Activated CD8-positive, alpha-beta memory T cell treated with anti-CD3 and anti-CD28 coated beads for 36 hours (primary cell): ENCODE results near the gene FAM120AOS. TPM values are rescaled to one million over a fixed set of nuclear protein-coding genes. Genes with fewer than 3 reads are reported as not detected.

Source experiments
- CTCF ChIA-PET: fragments of 350-600 bp; sonication (Branson Sonifier 250); formaldehyde crosslinking; loops from one replicate; lab custom pipeline; 2021; ENCODE audit warnings: antibody characterized with exemption; lab: Charles Lee
- POLR2A ChIA-PET: fragments of 350-600 bp; sonication (Branson Sonifier 250); formaldehyde crosslinking; loops from one replicate; lab custom pipeline; 2021; ENCODE audit warnings: antibody characterized with exemption; lab: Charles Lee
- total RNA-seq, 2 experiments: library from RNA; stranded (reverse); gene quantifications; one replicate each; pipeline ENCODE4 v1.2.3, GENCODE V29; 2021

The FAM120AOS gene
- total RNA-seq, 2 experiments from 2014 or later: 41.9 to 43.9 TPM

DNA sequence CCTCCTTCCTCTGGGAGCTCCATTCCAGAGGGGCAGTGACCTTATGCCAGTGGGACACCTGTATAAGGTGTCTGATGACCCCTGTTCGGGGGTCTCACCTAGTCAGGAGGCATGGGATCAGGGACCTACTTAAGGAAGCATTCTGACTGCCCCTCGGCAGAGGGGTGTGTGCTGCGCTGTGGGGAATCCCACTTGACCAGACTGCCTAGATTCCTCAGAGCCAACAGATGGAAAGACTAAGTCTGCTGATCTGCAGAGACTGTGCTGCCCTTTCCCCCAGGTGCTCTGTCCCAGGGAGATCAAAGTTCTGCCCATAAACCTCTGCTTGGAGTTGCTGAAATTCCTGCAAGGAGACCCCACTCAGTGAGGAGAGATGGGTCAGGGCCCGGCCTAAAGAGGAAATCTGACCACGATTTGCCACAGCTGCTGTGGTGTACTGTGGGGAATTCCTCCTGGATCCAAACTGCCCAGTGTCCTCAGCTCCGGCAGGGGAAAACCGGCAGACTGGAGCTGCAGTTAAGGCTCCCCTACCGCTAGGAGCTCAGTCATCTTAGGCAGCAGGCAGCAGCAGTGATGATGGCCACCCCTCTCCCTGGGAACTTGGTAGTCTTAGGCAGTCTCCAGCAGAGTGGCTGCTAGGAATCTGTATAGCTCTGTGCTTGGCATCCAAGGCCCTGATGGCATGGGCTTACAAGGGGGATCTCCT lies 36.7 kb downstream of the FAM120AOS start:
- CTCF ChIA-PET: no interaction called here
- POLR2A ChIA-PET: no interaction called here

DNA sequence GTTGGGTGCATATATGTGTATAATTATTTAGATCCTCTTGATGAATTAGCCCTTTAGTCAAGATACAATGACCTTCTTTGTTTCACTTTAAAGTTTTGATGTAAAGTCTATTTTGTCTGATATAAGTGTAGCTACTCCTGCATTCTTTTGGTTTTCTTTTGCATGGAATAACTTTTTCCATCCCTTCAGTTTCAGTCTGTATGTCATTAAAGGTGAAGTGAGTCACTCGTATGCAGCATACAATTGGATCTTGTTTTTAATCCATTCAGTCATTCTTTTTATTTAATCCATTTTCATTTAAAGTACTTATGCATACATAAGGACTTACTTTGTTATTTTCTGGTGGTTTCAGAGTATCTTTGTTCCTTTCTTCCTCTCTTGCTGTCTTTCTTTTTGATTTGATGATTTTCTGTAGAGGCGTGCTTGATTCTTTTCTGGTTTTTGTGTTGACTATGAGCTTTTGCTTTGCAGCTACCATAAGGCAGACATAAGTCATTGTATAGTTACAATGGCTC lies 38.1 kb downstream of the FAM120AOS start:
- CTCF ChIA-PET: no interaction called here
- POLR2A ChIA-PET: no interaction called here

DNA sequence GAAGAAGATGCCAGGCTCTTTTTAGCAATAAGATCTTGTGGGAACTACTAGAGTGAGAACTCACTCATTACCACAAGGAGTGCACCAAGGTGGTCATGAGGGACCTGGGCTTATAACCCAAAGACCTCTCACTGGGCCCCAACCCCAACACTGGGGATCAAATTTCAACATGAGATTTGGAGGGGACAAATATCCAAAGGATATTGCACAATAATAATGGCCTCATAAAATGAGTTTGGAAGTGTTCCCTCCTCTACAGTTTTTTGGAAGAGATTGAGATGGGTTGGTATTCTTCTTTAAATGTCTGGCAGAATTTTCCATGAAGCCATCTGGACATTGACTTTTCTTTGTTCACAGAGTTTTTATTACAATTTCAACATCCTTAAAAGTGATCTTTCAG lies 39.9 kb downstream of the FAM120AOS start:
- POLR2A ChIA-PET: no interaction called here
- CTCF ChIA-PET: no interaction called here

DNA sequence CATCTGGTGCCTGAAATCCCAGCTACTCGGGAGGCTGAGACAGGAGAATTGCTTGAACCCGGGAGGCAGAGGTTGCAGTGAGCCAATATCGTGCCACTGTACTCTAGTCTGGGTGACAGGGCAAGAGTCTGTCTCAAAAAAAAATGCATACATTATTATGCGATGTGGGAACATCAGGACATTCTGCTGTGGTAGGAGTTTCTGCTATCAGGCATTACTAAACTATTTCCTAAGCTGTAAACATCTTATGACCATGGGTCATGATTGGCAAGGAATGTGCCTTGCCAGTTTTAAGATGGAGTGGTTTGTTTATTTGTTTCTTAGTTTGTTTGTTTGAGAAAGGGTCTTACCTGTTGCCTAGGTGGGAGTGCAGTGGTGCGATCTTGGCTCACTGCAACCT lies 47.0 kb downstream of the FAM120AOS start:
- ChIA-PET CTCF (no interaction called here), POLR2A (no interaction called here)

DNA sequence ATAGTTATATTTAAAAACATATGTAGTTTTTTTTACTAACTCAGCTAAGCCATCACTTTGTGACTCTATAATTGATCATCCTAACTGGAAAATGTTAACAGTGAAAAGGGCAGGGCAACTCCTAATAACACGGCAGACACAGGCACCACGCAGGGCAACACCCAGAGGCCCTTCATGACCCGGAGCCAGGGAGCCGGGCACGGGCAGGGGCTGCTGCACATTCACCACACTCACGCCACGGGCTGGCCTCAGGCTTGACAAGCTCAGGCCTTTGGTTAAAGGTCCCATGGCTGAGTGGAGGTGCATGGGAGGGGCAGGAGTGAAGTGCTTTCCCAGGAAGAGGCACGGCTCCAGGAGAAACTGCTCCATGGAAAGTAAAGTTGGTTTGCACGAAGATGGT lies 54.9 kb downstream of the FAM120AOS start:
- ChIA-PET POLR2A (no interaction called here), CTCF (no interaction called here)

DNA sequence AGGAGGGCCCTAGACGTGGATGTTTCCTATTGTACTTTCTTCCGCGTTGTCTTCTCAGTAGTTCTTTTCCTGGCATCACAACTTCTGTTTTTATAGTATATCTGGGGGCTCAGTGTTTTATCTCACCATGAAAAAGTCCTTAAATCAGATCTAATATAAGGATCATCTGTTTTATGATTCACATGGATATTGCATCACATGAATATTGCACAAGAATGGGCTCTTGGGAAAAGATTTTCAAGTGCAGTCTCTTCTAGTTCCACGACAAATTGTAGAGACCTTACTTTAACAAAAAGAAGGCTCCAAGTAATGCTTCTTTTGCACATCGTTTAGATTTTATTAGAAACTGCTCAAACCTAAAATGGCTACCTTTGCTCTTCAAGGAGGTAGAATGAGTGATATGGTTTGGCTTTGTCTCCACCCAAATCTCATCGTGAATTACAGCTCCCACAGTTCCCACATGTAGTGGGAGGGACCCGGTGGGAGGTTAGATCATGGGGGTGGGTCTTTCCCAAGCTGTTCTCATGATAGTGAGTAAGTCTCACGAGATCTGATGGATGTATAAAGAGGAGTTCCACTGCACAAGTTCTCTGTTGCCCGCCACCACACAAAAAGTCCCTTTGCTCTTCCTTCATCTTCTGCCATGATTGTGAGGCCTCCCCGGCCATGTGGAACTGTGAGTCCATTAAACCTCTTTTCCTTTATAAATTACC lies 55.6 kb downstream of the FAM120AOS start:
- POLR2A ChIA-PET: no interaction called here
- CTCF ChIA-PET: interaction anchor here (0.5 kb wide), 1 partner anchor 160 kb away, joined by 3 read pairs; no protein-coding TSS in a partner anchor

Other genes starting within 250 kb of the FAM120AOS start
- 100 to 1,000 TPM; 143 to 145 TPM for gene FAM120A, start 1.9 kb downstream of the FAM120AOS start, total RNA-seq
- 10 to 100 TPM; 19.7 to 19.9 TPM for gene PHF2, start 123.0 kb upstream of the FAM120AOS start, total RNA-seq